ENCODE data around the gene ECM1. TPM values are rescaled to one million over a fixed set of nuclear protein-coding genes. Genes with fewer than 3 reads are reported as not detected.

The ECM1 gene
- total RNA-seq, 2 experiments from 2014 or later = 2.0 to 3.8 TPM

GRCh38 chr1:150551784-150552127 is 43.8 kb downstream of the ECM1 start:
- DNase-seq (ENCODE audit: low spot score) = no peak
- Histone ChIP-seq H3K4me1 (ENCODE audit: insufficient read depth, low read length, poor library complexity, severe bottlenecking) (peaks cover 9% of the 10 kb centered on the region), H4K20me1 (ENCODE audit: insufficient read depth, low read length) (no peaks in the 10 kb centered on the region), H3K27ac (ENCODE audit: low read depth, low read length, poor library complexity, severe bottlenecking) (no peak overlapping the region), H2AFZ (ENCODE audit: low read length) (no peak overlapping the region), H3K9me3 (ENCODE audit: low read length) (no peaks in the 10 kb centered on the region), H3K36me3 (ENCODE audit: insufficient read depth, low read length) (no peaks in the 10 kb centered on the region), H3K9me2 (ENCODE audit: insufficient read depth, low read length) (no peaks in the 10 kb centered on the region), H3K4me2 (ENCODE audit: low read length) (no peak overlapping the region), H3K4me3 (ENCODE audit: low read depth, low read length, poor library complexity, severe bottlenecking) (no peak overlapping the region), H3K79me2 (ENCODE audit: insufficient read depth, low read depth, low read length) (no peaks in the 10 kb centered on the region)
- TF ChIP-seq CTCF (conservative IDR thresholded peaks at IDR 0.05; ENCODE audit: low read length) (no peak), EZH2phosphoT487 (IDR thresholded peaks at IDR 0.05; ENCODE audit: borderline replicate concordance, low read depth, low read length) (no peak)
- intact Hi-C loops (cut with micrococcal nuclease; ENCODE audit: unreplicated experiment) = no loop called here
- ChIA-PET CTCF (ENCODE audit: unreplicated experiment) (interaction anchor here (0.5 kb wide), 1 partner anchor 9 kb away, joined by 3 read pairs; no protein-coding TSS in a partner anchor), POLR2A (interaction anchor here (0.6 to 0.7 kb wide), 3 partner anchors 14 to 365 kb away, joined by 3 to 4 read pairs (median 4); no protein-coding TSS in a partner anchor)
- BruUV-seq (replicated peaks) = no TSS peak

GRCh38 chr1:150552128-150552910 is 44.4 kb downstream of the ECM1 start:
- POLR2A ChIA-PET = interaction anchor here (0.6 to 0.7 kb wide), 2 partner anchors 14 to 364 kb away, joined by 4 read pairs; no protein-coding TSS in a partner anchor
- no peak overlapping the region for H3K27ac ChIP-seq (ENCODE audit: low read depth, low read length, poor library complexity, severe bottlenecking)

More at GRCh38 chr1:150552128-150552910, 44.4 kb downstream of the ECM1 start:
- Histone ChIP-seq H3K4me1 (ENCODE audit: insufficient read depth, low read length, poor library complexity, severe bottlenecking) (peaks cover 9% of the 10 kb centered on the region), H3K79me2 (ENCODE audit: insufficient read depth, low read depth, low read length) (no peaks in the 10 kb centered on the region), H3K36me3 (ENCODE audit: insufficient read depth, low read length) (no peaks in the 10 kb centered on the region), H3K9me2 (ENCODE audit: insufficient read depth, low read length) (no peaks in the 10 kb centered on the region), H3K4me2 (ENCODE audit: low read length) (no peak overlapping the region; the same call in 1 of the 2 replicates), H3K9me3 (ENCODE audit: low read length) (no peaks in the 10 kb centered on the region), H3K4me3 (ENCODE audit: low read depth, low read length, poor library complexity, severe bottlenecking) (no peak overlapping the region), H2AFZ (ENCODE audit: low read length) (no peak overlapping the region), H4K20me1 (ENCODE audit: insufficient read depth, low read length) (no peaks in the 10 kb centered on the region)
- CTCF ChIA-PET (ENCODE audit: unreplicated experiment) = interaction anchor here (0.5 kb wide), 1 partner anchor 9 kb away, joined by 3 read pairs; no protein-coding TSS in a partner anchor
- intact Hi-C loops (cut with micrococcal nuclease; ENCODE audit: unreplicated experiment) = no loop called here
- DNase-seq (ENCODE audit: low spot score) = no peak
- TF ChIP-seq CTCF (conservative IDR thresholded peaks at IDR 0.05; ENCODE audit: low read length) (no peak), EZH2phosphoT487 (IDR thresholded peaks at IDR 0.05; ENCODE audit: borderline replicate concordance, low read depth, low read length) (no peak)
- BruUV-seq (replicated peaks) = no TSS peak

All from OCI-LY7 (cell line).